ENCODE data around the gene FGFBP1.

Gene FGFBP1

DNA sequence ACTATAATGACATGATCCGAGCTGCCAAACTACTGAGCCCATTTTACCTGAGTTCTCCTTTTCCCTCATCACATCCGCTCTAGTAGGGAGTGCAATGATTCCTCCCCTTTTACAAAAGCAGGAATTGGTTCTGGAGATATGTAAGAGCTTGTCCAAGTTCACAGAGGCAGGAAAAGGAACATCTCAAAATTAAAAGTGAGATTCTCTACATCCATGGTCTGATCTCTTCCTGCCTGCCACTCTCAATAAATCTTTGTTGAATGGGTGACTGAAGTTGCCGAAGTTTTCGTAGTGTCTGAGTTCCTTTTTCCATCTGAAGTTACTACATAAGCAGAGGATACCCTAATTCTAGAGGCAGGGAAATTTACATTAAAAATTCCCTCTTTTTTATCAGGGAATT lies at the start of gene FGFBP1:
FGFBP1 (minus strand) TSS at position 101 of the 400 bp plus-strand sequence. CDS start 2,108 bp downstream, outside the sequence.
- DNase-seq = no peak

DNA sequence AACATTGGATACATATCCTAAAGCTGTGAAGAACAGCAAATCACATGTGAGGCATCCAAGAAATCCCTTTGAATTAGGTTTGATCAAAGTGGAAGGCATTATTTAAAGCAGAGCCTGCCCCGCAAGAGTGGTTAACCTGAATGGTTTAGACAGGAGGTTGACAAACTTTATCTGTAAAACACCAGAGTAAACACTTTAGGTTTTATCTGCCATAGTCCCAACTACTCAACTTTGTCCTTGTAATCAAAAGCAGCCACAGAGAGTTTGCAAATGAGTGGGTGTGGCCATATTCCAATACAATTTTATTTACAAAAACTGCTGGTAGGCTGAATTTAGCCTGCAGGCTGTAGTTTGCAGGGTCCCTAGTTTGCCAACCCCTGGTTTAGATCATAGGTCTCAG lies 49.7 kb upstream of the FGFBP1 start:
- DNase-seq = no peak

DNA sequence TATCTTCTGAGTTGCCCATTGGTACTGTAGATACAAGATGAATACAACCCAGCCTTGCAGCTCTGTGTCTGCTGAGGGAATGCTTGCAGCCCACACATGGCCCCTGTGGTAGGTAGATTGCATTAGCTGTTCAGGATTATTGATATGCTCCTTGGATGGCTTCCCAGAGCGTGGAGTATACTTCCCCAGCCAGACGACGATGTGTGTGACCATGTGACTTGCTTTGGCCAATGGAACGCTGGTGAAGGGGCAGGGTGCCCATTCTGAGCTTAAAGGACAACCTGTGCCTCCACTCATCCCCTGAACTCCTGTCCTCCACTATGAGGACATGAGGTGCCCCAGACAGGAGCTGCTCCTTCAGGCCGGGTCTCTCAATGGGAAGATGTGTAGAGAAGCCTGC lies 48.4 kb upstream of the FGFBP1 start:
- DNase-seq = no peak

DNA sequence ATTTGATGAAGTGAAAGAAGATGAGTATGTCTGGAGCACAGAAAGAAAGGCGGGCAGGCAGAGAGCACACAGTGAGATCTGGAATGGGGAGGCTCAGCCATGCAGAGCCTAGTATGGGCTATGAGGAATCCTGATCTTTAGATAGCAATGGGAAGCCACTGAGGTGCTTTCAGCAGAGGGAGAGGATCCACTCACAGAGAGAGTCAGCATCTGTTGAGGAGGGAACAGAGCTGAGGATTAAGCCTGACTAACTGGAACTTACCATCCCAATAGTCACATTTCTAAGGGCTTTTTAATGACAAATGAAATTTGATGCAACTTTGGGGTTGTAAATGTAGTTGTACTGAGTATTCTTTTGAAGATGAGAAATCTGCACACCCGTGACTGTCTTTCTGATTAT lies 45.1 kb upstream of the FGFBP1 start:
- no peak for DNase-seq

DNA sequence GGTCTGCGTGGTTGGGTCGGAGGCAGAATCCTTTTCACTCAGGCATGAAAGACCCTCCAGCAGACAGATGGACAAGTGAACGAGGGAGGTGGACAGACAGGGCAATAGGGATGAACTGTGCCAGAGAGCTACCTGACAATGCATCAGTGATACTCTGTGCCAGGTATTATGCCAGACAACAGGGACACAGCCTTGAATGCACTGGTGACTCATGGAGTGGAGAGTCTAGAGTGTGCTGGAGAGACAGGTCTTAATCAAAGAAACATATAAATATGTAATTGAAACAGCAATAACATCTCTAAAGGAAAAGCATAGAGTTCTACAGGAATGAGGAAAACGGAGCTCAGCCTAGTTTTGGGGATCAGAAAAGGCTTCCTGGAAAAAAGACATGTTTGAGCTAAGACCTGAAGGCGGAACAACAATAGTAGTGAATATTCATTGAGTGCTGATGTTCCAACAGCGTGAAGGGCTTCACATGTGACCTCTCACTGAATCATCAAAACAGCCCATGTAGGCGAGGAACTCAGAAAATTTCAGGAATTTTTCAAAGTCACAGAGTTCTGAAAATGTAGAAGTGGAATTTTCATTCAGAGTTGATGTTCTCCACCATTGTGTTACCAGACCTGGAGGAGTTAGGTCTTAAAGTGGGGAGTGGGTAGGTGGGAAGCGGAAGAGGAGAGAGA lies 44.4 kb upstream of the FGFBP1 start:
- no peak for DNase-seq

DNA sequence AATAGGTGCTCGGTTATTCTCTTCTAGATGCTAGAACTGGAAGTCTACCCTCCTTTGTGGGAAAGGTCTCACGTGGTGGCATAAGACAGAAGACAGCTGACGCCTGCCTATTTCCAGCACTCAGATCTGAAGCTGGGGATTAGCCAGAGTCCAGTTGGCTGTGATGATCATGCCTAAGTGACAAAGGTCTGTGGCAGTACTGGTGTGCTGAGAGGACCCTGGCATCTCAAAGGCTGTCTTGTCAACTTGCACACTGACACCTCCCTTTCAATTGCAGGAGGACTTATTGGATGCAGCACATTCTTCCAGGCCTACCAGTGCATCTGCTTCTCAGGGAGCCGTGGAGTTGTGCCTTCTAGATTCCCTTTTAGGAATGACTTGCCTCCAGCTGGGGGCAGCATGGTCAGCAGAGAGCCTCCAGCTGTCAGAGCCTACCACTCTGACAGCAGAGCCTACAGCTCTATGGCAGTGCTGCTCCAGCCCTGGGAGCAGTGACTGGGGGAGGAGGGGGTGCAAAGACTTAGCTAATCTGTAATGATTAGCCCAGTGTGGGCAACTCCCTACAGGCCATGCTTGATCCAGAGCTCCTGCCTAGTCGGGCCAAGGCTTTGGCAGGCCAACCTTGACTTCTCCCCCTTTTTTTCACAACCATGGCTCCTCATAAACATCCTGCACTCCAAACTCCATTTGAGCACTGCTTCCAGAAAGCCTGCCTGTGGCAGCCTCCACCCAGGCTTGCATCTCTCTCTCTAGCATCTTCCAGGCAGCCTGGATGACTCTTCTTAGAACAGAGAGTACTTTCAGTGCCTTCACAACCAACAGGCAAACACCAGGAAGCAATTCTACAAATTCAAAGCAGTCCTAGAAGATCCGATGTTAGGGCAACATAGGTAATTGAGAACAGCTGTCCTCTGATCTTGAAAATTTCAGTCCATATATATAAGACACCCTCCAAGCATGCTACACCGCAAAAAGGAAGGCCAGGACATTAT lies 38.2 kb upstream of the FGFBP1 start:
- DNase-seq = no peak

DNA sequence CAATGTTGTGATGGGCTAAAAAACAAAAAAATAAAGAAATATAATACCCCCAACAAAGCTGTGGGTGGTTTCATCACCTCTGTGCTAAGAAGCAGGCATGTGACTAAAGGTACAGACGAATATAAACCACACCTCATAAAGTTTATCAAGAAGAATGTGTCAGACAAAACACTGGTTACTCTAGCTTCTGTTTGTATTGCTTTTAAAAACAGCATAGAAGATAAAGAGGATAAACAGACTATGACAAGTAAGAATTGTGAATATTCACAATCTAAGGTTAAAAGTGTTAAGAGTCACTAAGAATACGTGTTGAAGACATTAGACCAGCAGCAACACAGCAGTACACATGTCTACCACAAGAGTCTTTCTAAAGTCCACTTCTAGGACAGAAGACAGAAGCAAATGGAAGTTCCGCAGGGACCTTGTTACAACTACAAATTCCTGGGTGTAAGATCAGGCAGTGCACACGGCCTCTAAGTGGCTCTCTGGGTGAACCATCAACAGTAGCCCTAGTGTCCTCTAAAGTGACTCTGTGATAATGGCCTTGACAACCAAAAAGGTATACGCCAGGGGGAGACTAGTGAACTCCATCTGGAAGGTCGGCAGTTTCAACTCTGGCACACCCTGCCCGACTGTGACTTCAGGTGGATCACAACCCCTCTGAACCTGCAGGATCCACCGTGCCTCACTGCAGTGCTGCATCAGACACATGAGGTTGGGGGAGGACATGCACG lies 32.7 kb upstream of the FGFBP1 start:
- no peak for DNase-seq

DNA sequence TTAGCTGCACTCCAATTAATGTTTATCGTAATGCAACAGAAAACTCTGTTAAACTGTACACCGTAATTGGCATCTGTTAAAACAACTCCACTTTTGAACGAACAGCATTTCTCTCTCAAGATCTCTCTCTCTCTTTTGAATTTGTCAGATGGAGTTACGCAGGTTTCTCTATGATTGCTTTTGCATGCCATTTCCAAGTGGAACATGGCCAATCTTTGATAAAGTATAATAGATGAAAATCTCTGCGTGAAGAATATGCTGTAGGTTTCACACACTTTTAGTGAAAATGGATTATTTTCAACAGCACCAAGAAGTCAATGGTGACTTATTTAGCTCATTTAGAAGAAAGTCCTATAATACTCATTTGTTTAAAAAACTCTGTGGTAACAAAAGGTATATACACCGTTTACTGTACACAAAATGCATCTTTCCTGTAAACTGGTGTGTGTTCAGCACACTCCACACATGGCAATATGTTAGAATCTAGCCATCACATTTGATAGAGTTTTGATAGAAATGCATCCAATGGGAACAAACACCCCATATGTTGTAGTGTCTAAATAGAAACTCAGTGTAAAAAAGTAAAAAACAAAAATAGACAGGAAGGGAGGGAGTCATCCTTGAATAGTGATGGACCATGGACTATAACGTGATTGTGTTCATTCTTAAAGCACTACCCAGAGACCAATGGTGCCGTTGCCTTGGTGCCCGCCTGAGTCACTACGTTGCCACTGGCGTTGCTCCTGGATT lies 30.2 kb upstream of the FGFBP1 start:
- no peak for DNase-seq

DNA sequence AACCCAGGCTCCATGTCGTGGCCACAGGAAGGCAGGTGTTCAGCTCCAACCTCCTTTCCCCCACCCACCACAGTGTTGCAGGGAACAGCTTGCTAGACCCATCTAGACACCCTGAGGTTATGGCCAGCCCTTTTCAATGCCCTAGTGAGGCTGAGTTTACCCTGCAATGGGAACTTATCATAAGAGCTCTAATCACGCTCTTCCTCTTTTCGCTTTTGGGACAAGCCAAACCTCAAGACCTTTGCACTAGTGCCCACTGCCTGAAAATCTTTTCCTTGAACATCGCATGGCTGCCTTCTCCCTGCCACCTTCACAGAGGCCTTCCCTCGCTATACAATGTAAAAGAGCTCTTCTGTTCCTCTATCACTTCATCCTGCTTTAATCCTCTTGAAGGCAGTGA lies 26.8 kb upstream of the FGFBP1 start:
- no peak for DNase-seq

DNA sequence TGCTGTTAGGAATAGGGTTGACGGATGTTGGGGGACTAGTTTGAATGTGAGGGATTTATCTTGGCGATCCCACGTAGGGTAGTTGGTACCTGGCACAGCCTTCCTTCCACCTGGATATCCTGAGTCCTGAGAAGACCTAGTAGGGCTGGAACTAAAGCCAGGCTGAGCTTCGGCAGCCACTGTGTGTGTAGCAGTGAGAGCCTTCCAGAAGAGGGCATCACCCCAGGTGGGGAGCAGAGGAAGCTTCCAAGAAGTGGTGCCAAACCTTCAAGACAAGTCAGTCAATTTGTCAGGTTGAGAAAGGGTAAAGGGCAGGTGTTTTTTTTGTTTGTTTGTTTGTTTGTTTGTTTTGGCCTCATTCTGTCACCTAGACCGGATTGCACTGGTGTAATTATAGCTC lies 25.6 kb upstream of the FGFBP1 start:
- DNase-seq = no peak

DNA sequence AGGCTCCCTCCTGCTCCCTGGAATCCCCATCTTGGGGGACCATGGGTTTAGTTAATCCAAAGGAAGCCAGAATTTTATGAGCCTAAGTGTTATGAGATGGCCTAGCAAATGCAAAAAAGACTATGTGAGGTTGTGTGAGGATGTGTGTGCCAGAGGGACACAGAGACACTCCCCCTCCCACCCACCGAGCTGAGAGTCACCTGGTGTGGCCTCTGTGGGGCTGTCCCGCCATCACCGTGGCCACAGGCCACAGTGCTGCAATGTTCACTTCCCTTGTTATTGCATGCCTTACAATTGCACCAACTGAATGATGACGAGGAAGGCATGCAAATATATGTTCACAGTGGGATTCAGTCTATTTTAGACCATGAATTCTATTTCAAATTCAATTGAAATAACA lies 25.0 kb upstream of the FGFBP1 start:
- no peak for DNase-seq

DNA sequence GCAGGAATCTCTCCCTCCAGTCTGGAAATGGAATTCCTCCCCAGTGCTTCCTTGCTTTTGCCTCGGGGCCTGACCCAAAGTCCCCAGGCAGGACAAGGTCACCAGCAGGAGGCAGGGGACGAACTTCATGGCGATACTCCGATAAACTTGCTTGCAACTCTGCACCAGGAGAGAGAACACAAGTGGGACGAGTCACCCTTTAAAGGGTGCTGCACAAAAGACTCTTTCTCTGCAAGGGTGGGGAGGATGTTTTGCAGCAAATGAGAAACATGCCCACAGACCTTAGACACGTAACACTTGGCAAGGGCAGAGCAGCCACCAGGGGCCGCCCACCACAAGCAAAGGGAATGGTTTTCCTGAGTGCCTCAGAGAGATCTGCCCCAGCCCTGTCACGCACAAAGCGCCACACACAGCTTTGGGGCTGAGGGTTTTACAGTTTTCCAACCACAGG lies 24.5 kb upstream of the FGFBP1 start, which contains the start of gene FGFBP2:
FGFBP2 (minus strand) TSS at position 175 of the 451 bp plus-strand sequence; CDS start at position 129, 46 bp downstream.
- no peak for DNase-seq

DNA sequence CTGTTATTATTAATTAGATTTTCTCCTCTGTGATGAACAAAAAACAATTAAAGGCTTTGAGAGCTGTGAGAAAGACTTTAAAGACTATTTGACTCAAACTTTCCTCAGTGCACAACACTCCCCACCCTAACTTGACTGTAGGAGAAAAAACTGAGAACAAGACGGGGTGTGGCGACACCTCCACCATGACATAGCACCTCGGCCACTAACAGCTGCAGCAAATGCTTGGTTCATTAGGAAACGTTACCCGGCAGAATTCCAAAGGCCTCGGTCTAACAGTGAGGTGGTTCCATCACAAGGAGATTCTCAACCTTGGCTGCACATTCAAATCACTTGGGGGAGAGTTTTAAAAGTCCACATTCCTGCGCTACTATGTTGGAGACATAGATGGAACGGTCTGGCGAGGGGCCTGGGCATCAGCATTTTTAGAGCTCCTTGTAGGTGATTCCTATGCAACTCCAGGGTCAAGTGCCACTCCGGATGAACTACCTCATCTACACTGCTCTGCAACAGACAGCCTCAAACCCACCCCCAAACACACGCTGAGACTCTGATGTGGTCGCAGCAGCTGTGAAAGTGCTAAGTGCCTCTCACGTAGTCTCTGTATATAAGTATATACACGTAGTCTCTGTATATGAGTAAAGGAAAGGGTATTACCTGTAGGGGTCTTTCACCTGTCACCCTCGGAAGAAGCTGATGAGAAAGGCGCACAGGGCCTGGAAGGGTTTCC lies 23.4 kb upstream of the FGFBP1 start:
- no peak for DNase-seq

DNA sequence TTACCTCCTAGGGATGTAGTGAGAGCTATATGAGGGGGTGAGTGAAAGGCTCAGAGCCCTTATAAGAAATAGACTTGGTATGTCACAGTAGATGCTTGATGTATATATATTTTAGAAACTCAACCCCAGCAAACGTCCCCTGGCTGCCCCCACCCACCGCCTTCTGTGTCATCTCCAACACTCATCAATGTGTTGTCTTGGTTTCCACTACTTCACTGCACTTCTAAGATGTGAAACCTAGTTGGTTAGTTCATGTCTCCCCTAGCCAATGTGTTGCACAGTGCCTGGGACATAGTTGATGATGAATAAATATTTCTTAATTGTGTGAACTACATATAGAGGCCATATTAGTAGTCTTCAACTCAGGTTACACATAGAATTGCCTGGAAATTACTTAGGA lies 20.0 kb upstream of the FGFBP1 start:
- no peak for DNase-seq

DNA sequence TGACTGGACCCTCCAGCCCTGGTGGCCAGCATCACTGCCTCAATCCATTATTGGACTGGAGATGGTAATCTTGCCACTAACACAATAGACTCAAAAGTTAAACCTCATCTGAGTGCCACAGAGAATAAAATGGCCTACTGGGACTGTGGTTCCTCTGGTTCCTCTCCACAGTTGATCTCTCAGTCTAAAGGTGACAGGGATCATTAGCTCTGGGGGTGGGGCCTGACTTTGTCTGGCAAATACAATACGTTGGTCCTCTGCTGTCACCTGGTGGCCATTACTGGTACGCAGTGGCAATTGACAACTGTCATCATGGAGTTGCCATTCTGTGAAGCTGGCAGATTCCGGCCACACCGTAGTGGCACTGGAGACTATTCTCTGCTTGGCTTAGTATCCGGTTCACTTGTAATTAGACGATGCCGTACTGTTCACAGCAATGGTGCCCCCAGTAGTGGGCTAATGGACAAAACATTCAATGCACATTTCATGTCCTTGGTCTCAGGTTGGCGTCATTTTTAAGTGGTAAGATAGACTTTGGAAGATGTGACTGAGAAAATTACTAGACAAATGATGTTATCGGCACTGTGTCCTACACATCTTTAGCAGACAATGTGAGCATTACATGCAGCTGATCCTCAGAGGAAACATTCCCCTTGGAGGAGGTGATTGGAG lies 17.8 kb upstream of the FGFBP1 start:
- no peak for DNase-seq

DNA sequence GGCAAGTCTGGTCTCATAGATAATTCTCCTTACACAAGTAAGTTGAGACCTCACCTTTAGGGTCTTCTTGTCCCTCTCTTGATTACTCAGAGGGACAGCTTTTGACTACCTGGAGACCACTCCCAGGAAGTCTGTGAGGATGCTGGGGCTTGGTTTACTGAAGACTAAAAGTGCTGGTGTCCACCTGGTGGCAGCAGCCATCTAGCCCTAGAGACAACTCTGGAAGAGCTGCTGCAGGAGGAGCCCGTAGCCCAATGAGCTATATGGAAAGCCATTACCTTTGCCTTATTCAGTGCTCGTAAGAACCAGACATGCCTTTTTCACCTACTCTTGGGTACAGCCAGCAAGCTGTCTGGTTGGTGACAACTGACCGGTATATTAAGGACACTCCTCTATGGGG lies 17.1 kb upstream of the FGFBP1 start:
- DNase-seq = no peak

DNA sequence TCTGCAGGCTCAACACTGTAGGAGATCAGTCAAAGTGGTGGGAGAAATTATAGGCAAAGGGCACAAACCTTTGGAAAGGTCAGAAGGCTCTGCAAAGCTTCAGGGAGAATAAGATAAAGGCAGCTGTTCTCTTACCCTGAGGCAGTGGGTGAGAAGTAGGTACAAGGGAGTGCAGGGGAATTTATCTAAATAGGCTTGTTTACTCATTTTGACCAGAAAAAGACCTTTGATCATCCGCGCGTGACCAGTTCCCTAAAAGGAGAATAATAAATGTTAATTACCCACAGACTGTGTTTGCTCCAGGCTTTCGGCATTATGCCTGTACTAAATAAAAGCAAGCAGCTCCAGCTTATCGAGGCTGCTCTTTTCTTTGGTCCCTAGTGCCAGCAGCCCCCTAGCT lies 15.1 kb upstream of the FGFBP1 start:
- DNase-seq = no peak

DNA sequence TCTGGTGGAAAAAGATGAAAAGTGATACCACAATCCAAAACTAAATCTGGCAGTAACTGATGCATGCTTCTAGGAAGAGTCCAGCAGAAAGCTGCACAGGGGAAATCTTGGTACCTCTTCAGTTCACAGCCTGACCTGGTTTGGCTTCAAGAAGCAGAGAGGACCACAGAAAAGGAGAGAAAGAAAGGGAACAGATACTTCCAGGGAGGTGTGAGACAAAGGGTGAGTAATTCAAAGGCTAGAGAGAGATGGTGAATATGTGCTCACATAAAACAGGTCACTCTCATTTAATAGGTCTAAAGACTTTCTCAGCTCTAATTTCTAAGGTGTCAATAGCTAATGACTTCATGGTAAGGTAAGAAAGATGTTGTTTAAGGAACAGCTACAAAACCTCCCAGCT lies 13.2 kb upstream of the FGFBP1 start:
- DNase-seq = no peak

DNA sequence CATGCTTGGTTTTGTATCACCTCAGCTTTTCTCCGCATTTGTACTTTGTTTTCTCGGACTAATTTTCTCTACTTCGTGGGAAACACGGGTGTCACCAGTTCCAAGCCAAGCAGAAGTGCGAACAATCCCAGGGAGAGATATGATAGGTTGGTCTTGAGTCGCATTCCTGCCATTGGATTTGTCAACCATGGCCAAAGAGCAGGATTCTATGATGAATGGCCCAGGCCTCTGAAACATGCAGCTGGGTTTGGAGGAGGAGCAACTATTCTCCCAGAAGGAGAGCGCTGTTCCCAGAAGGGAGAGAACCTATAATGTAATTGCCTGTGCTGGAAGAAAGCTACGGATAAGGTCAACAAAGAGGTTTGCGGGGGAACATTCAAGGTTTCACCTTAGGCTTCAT lies 10.3 kb upstream of the FGFBP1 start:
- no peak for DNase-seq

DNA sequence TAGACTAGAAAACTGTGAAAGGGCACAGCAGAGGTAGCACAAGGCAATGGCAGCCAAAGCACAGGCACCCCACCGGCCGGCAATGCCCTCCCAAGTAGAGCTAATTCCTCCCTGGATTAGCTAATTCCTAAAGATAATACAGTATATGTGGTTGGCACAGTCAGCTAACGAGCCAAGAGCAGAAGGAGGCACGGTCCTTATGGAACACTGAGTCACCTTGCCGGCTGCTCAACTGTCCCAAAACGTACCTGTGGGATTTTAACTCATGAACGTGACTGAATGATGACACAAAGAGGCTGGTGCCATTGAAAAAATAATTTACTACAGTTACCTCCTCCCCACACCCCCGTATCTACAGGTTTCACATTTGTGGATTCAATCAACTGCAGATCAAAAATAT lies 9.1 kb upstream of the FGFBP1 start:
- DNase-seq = no peak

DNA sequence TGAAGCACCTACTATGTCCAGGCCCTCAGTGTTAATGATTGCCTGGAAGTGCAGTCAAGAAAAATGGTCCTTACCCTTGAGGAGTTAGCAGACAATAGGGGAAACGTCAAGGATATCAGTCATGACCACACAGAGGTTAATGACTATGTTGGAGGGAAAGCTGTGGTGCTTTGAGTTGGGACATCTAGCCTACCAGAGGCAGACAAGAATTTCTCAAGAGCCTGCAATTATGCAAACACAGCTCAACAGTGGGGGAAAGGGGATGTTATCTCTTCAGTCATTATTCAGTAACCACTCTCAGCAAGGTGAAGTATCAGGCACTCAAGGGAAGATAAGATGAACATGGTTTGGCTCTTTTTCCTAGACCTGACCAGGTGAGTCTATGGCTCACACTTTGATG lies 7.0 kb upstream of the FGFBP1 start:
- DNase-seq = no peak

Measured in DMS79 (cell line).